Astrocyte of the spinal cord (primary cell): ENCODE data around the gene LPIN3.

Source experiments
- DNase-seq: peaks from one replicate; pipeline ENCODE4 v3.0.0; 2011; ENCODE audit warnings: low read depth, low spot score
- H3K4me3 ChIP-seq: 2 replicates; pipeline ENCODE4 v1.5.1; 2011; ENCODE audit warnings: low read depth, mild to moderate bottlenecking, low read length, moderate library complexity
- CTCF ChIP-seq: IDR thresholded peaks from 2 replicates; pipeline ENCODE4 v1.5.1; 2012; ENCODE audit warnings: low read depth, mild to moderate bottlenecking, low read length, inconsistent platforms
- in situ Hi-C: cut with HindIII; loops from 2 replicates; pipeline ENCODE4 v1.10.0; 2017; ENCODE audit warnings: low sequenced_read_pairs

Gene LPIN3

GRCh38 chr20:41387444-41387851 lies 46.8 kb downstream of the LPIN3 start:
- peak; percentile 12 for TF ChIP-seq CTCF
- no peak for DNase-seq
- in situ Hi-C loops, result no loop called here
- H3K4me3 ChIP-seq, result no peak overlapping the region

GRCh38 chr20:41390889-41391288 lies 50.3 kb downstream of the LPIN3 start:
- TF ChIP-seq CTCF, result no peak
- no peak for DNase-seq
- H3K4me3 ChIP-seq, result no peak overlapping the region
- in situ Hi-C loops, result no loop called here

GRCh38 chr20:41391587-41392001 lies 51.0 kb downstream of the LPIN3 start:
- in situ Hi-C loops, result no loop called here
- TF ChIP-seq CTCF, result no peak
- DNase-seq, result no peak
- no peak overlapping the region for H3K4me3 ChIP-seq

- H3K4me3 ChIP-seq, result no peak overlapping the region
- no peak for TF ChIP-seq CTCF
- DNase-seq, result no peak
- in situ Hi-C loops, result no loop called here
These were observed 51.7 kb downstream of the LPIN3 start for GRCh38 chr20:41392295-41392694.

- H3K4me3 ChIP-seq, result no peak overlapping the region
- no peak for TF ChIP-seq CTCF
- no peak for DNase-seq
- in situ Hi-C loops, result no loop called here
These were observed 52.5 kb downstream of the LPIN3 start for GRCh38 chr20:41392871-41393704.

- in situ Hi-C loops, result no loop called here
- no peak overlapping the region for H3K4me3 ChIP-seq
- no peak for DNase-seq
- no peak for TF ChIP-seq CTCF
These were observed 53.1 kb downstream of the LPIN3 start for GRCh38 chr20:41393705-41394066.

- in situ Hi-C loops, result no loop called here
- no peak overlapping the region for H3K4me3 ChIP-seq
- no peak for TF ChIP-seq CTCF
- no peak for DNase-seq
These were observed 53.5 kb downstream of the LPIN3 start for GRCh38 chr20:41394081-41394480.
